ENCODE results near the gene TTLL8.

Gene TTLL8

DNA sequence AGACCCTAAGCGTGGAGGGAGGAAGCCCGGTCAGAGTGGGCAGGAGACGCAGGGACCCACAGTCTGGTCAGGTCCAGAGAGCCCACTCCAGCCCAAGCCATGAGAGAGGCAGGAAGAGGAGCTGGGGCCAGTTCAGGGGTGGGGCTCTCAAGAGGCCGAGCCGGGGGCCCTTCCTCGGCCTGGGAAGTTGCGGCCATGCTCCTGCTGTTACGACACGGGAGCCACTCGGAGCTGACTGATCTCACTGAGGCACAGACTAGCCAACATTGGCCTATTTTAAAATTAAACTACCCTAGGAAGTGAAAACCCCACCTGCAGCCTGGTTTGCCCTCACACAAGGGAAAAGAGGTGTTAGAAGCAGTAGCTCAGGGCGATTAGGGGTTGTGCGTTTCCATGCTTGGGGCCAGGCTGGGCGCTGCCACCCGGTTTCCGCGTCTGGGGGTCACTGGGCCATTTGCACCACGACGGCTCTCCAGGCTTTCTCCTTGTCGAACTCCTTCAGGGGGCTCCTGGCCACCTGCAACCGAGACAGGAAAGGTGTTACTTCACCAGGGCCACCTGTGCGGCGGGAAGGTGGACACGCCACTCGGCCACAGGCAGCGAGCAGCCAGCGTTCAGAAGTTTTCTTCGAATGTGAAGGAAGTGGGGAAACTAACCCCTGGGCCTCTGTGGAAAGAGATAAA, 3.2 kb upstream of the TTLL8 start:
- DNase-seq = no peak

DNA sequence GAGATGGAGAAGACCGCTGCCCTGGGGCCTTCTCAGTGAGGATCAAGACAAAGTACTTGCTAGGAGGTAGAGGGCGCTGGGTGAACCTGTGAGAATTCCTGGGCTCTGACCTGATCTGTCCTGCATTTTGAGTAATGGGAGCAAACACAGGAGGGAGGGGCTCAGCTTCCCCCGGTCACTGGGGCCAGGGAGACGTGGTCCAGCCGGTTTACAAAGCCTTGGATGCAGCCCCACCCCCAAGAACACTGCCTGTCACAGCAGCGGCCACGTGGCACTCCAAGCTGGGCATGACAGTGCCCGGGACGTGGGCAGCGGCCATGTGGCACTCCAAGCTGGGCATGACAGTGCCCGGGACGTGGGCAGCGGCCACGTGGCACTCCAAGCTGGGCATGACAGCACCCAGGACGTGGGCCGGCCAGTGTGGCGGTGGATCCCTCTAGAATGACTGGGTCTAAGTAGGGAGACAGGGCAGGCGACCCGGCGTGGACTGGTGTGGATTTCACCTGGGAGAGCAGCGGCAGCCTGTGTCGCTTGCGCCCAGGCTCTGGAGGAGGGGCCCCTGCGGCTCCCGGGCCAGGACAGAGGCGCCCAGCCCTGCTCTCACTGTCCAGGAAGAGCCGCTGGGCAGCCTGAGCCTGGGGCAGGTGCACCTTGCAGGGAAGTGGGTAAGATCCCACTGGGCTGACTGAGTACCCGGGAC, 2.5 kb upstream of the TTLL8 start:
- DNase-seq = no peak

DNA sequence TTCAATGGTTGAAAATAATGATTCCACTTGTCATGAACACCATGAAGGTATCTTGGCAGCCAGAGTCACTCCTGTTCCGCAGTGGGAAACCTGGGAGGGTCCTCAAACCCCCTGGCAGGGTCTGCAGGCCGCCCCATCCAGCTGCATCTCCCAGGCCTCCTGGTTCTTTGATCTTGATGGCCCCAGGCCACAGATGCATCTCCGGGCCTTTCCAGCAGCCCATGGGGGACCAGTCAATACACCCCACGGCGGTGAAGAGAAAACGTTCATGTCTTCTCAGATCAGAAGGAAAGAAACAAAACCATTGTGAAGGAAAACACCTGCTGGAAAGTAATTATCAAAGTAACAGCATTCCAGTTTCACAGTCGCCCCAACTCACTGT, 1.8 kb upstream of the TTLL8 start:
- DNase-seq = no peak

DNA sequence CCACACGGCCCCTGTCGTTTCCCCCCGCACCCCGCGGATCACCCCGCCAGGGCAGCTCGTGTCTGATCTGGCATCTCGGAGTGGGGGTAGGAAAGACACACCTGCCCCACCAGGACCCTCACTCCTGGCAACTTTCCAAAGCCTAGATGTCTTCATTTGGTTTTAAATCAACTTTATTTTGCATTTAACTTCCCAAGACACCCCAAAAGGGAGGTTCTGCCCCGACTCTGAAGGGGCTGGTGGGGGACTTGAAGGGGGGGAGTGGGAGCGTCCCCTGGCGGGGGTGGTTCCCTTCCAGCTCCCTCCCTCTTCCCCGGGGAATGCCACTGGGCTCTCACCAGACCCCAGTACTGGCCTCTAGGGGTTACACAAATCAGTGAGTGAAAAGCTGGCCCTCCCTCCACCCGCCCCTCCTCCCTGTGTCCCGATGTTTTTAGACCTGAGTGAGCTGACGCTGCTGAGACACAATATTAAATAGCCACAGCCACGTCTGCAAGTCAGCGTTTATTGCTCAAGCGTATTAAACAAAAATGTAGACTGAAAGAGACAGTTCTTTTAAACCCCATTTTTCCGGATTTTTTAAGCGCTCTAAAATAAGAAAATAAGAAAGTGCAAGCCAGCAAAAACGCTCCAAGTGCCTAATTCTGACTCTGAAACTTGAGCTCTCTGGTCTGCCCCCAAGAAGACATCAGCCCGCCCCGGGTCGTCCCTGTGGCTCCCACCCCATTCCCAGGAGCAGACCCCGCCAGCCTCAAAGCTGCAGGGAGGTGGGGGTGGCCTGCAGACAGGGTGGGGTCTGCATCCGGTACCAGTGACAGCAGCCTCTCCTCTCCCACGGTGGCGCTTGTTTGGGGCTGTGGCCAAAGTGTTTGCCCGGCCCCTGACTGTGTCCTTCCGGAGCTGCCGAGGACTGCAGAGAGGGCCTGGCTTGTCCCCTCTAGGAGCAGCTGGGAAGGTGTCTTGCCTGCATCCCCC, 1.1 kb upstream of the TTLL8 start:
- DNase-seq = no peak

DNA sequence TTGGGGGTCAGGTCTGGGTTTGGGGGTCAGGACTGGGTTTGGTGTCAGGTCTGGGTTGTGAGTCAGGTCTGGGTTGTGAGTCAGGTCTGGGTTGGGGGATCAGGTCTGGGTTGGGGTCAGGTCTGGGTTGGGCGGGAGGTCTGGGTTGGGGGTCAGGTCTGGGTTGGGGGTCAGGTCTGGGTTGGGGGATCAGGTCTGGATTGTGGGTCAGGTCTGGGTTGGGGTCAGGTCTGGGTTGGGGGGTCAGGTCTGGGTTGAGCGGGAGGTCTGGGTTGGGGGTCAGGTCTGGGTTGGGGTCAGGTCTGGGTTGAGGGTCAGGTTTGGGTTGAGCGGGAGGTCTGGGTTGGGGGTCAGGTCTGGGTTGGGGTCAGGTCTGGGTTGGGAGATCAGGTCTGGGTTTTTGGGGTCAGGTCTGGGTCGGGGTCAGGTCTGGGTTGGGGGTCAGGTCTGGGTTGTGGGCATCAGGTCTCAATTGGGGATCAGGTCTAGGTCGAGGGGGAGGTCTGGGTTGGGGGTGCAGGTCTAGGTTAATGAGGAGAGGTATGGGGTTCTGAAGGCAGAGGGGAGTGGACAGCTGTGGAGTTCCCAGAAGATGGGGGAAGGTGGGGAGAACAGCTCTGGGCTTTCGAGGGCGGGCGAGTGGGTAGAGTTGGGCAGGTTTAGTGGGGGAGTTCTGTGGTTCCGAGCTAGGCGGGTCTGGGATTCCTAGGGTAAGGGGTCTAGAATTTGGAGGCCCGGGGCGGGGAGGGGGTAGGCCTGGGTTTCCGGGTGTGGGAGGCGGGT, 629 bp downstream of the TTLL8 start:
- DNase-seq = no peak

DNA sequence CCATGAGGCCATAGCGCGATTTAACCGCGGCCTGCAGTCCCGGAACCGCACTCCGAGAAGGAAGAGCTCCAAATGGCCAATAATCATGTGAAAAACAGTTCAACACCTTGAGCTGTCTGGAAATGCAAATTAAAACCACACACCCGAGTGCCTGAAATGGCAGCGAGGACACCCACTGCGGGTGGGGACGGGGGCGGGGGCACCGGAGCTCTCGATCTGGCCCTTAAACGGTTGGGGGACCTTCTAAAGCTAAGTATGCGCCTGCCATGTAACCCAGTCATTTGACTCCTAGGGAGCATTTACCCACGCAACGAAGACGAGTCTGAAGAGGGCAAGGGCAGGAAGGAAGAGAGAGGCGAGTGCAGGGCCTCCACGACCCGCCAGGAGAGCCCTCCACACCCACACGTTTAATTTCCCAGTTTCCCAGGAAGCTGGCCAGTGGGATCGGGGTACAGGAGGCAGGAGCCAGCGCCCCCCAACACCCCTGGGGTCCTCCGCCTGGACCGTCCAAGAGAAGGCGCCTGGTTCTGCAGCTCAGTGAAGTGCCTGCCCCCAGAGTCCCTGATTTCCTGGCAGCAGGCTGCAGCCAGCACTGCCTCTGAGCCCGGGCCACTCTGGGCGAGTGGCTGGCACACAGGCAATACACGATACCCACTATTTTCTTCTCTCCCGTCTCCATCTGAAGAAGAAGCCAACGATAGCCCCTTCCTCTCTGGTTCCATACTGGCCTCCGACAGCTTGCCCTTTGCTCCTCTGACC, 1.7 kb downstream of the TTLL8 start:
- no peak for DNase-seq

DNA sequence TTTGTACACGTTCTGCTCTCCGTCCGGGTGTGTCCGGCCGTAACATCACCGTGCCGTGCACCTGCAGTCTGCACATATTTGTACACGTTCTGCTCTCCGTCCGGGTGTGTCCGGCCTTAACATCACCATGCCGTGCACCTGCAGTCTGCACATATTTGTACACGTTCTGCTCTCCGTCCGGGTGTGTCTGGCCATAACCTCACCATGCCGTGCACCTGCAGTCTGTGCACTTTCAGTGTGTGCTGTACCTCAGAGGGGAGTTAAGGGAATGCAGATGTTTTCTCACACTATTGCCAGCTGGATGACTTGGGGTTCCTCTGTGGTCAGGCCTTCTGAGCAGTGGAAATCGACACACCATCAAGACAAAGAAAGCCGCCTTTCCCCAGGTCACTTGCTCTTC, 4.2 kb downstream of the TTLL8 start:
- no peak for DNase-seq

DNA sequence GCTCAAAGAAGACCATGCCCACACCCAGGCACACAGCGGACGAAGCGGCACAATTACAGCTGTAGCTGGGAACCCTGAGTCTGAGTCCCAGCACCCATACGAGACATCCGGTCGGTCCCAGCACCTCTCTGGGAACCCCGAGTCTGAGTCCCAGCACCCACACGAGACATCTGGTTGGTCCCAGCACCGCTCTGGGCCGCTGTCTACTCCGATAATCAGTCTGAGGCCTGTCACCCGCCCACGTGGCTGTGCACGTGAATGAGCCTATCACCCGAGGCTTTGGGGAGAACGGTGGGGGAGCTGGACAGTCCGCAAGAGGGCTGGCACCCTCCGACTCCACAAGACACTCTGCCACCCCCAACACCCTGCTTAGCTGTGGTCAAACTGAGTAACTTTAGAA, 6.2 kb downstream of the TTLL8 start:
- DNase-seq = no peak

DNA sequence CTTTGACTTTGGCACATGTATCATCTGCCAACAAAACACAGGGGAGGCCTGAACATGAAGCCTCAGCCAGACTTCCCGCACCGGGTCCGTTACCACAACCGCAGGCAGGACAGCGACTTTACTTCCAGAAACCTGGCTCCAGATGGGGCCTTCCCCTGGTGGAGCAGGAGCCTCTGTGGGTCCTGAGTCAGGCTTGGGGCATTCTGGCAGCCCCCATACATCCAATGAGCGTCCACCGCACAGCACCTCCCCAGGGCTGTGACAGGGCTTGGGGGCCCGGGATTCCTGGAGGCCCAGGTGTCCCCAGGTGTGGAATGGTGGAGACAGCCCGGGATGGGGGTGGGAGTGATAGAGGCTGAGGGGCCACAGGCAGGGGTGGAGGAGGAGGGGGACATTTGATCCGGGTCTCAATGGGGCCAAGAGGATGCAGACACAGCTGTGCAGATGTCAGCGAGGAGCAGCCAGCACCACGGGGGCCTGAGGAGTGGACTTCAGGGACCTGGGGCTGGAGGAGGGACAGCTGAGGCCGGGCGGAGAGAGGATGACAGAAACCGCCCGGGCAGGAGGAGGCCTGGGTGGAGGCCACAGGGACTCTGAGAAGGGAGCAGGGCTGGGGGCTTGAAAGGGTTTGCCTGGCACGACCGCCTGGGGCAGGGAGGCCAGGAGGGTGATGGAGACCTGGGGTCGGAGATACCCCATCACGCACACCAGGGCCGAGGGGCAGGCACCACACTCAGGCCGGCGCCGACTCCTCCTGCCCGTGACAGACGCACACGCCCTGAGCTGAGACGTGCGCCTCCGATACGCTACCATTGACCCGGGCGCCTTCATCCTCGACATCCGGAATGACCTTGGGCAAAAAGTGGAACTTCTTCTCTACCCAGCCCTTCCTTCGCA, 8.6 kb downstream of the TTLL8 start:
- no peak for DNase-seq

DNA sequence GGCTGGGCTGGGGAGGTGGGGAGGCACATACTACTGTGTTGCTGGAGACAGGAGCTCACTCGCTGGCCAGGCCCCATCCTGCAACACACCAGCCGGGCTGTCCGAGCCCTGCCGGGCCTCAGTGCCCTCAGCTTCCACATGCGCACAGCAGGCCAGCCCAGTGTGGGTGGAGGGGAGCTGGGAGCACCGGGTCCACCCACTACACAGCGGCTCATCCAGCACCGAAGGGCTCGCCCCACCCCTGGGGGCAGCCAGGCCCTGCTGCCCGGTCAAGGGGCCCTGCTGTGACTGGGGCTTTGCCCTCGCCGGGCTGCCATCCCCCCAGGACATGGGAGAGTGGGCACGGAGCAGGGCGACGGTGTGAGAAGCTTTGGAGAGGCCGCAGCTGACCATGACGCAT, 9.3 kb downstream of the TTLL8 start:
- no peak for DNase-seq

DNA sequence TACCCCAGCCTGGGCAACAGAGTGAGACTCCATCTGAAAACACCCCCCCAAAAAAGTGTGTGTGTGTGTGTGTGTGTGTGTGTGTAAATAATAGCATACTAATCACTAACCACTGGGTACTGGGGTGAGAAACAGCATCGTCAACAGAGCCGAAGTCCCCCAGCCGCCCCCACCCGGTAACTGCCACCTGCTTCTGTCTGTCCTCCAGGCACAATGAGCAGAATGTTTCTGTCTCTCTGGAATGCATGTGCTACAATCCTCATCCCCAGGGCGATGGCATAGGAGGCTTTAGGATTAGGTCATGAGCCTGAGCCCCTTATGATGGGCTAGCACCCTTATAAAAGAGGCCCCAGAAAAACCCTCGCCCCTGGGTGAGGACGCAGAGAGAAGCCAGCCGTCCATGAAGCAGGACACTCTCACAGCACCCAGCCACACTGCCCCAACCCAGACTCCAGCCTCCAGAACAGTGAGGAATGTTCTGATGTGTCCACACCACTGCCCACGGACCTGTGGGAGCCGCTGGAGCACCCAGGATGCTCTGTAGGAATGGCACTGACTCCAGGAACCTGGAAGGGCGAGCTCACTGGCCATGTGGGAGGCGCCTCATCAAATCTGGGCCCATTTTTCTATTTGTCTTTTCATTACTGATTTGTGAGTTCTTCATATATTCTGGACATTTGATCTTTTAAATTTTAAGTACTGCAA, 9.9 kb downstream of the TTLL8 start:
- DNase-seq = no peak

DNA sequence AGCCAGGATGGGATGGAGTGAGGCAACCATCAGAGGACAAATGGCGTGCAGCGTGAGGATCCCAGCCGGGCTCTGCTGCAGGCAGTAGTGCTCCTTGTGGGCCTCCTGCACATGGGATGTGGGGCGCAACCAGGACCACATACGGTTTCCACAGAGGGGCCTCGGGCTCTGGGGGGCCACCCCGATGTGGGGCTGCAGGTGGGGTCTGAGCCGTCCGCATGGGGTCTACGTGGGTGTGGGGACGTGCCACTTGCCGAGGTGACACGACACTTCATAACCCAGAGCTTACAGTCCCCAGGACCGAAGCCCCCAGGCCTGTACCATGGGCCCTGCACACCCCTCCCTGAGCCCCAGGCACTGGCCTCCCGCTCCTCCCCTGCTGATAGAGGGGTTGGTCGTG, 10.8 kb downstream of the TTLL8 start:
- DNase-seq = no peak

DNA sequence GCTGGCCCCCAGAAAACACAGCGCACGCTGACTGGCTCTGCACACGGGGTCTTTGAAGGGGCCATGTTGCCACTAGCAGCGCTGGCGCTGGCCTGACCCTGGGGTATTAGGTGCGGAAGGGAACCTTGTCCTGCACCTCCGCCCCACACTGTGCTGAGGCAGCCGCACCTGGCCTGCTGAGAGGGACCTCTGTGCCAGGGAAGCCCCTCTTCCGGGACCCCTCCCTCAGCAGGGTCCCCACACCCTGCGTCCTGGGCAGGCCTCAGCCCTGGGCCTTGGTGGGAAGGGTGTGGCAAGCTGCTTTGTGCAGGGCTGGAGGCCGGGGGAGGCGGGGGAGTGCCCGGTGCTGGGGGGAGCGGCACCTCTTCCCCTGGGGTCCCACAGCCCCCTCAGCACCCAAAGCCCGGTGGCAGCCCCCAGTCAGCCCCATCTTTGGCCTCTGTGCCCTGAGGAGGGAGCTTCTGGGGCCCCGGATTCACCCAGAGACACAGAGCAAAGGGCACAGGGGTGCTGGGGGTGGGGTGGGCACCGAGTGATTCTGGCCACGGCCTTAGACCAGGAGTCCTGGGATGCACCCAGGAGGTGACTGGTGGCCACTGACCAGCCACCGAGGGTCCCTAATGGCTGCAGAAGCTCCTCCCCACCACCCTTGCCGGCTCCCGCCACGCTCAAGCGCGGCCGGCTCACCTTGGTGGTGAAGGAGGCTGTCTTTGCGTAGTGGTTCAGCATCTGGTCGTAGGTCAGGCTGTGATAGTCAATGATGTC, 11.4 kb downstream of the TTLL8 start:
- DNase-seq = no peak

DNA sequence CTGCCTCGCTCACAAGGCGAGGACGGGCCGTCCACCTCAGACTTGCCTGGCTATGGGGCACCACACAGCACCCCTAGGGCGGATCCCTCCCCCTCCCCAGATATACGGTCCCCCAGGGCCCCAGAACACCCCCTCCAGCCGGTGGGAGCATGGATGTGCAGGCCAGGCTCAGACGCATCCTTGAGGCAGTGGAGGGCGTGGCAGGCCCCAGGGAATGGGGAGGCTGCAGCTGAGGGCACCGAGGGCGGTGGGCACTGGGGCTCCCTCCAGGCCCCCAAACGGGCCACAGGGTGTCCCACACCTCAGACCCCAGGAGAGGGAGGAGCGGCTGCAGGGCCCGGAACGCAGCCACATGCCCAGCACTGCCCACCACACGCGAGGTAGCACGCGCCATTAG, 12.1 kb downstream of the TTLL8 start:
- no peak for DNase-seq

DNA sequence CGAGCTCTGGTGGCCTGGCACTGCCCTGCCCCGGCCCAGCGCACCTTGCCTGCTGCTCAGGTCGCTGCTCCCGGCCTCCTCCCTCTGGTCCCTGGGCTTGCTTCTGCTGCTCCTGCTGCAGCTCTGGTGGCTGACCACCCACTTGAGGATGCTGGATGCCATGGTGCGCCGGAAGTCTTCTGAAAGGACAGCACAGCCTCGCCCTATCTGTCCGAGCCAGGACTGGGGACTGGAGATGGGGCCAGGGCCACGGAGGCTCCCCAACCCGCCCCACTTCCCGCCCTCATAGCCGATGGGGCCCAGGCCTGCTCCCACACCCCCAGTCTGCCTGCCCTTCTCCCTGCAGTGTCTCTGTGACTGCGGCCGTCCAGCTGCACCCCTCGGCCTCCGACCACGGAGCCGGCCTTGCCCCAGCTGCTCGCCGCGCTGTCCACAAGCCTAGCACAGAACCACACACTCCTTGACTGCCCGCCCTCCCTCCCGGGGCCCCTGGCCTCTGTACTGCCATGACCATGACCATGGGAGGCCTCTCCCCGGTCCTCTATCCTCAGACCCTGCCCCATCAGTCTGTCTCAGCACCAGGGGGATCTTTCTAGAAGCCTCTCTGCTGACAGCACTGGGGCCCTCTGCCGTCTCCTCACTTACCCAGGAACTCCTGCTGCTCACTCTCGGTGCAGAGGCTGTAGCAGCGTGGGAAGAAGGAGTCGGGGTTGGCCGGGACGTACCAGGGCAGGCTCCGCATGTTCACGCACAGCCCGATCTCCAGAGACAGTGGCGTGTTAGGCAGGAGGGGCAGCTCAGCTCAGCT, 12.7 kb downstream of the TTLL8 start:
- no peak for DNase-seq

DNA sequence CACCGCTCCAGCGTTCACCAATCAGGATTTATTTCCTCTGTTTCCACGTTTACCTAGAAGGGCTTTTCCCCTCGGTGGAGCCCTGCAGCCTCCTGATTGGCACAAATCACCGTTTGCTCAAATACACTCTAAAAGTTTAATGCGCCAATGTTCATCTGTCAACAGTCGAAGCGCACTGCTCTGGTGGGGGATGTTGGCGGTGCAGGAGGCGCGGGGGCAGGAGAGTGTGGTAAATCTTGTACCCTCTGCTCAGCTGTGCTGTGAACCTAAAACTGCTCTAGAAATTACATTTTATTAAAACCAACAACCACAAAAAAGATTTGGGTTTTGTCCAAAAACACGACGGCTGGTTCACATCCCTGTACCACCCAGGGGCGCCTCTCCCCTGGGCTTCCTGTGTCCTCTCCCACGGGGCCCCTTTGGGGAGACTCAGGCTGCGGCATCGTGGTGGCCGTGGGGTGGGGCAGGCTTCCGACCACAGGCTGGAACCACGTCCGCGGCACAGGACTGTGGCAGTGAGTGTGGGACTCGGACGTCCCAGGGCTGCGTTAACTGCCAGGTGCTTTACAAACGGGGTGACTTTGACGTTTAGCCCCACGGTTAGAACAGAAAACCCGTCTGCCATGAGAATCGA, 13.5 kb downstream of the TTLL8 start:
- no peak for DNase-seq

DNA sequence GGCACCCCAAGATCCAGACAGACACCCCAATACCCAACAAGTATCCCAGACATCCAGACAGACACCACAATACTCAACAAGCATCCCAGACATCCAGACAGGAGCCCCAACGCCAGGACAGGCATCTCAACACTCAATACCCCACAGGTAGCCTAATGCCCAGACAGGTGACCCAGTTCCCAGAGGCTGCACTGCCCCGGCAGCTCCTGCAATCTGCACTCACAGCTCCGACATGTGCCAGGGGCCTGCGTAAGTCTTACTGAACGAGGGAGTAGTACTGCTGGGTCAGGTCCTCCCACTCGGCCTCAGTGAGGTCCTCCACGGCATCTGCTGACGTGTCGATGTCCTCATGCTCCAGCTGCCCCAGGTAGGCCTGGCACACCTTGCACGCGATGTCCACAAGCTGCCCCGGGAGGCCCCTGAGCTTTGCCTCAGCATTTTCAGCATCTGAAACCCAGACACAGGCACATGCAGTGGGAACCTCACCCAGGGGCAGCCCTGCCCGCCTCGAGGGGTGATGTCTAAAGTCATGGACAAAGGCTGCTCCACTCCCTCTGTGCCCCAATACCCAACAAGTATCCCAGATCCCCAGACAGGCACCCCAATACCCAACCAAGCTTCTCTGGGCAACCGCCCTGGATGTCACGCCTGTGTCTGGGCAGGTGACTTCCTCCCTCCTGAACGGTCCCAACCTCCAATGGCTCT, 16.6 kb downstream of the TTLL8 start:
- DNase-seq = no peak

DNA sequence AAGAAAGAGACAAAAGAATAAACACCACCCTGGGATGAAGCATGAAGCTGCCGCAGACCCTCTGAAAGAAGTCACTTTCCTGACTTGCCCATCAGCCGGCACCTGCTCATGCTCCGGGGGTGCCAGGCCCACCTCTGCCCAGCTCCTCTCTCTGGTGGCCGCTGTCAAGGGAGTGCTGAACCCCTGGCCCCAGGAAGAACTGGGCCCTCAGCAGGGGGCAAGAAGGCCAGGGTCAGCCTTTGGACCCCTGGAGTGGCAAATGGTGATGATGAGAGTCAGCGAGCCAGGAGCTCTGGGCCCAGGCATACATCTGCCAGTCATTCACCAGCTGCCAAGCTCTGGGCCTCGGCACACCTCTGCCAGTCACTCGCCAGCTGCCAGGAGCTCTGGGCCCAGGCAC, 17.4 kb downstream of the TTLL8 start:
- DNase-seq = no peak
